ENCODE results near the gene PBX1. TPM values are rescaled to one million over a fixed set of nuclear protein-coding genes. Genes with fewer than 3 reads are reported as not detected.

Gene PBX1
- polyA plus RNA-seq, 3 donors = 0.07 TPM; not detected in 2

DNA sequence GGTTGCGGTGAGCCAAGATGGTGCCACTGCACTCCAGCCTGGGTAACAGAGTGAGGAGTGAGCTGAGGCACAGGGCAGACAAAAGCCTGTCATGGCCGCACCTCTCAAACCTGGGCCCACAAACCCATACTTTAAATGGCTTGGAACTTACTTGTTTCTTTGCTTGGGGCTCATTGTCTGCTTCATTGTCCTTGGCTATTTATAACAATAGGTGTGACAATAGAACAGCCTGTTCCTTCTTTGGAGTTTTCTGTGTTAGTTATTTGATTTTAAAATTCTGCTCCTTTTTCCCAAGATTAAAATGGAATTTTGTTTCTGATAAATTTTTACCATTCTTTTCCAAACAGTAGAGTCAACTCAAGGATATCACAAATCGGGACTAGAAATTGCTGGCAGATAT is 94.7 kb downstream of the PBX1 start:
- DNase-seq = no peak
- H3K9ac ChIP-seq (ENCODE audit: insufficient read depth, low read length, poor library complexity, severe bottlenecking) = no peak overlapping the region
- no peaks in the 10 kb centered on the region for H3K36me3 ChIP-seq (replicated peaks in 1 of 2; ENCODE audit: control insufficient read depth in 1 of 2, insufficient read depth in 2 of 2, low read length in 2 of 2)
- no peak overlapping the region for H3K27ac ChIP-seq (ENCODE audit: low read depth in 1 of 2, low read length in 2 of 2)
- no peak overlapping the region for H2AFZ ChIP-seq (ENCODE audit: insufficient read depth, low read depth, low read length, poor library complexity, severe bottlenecking)
- 100% methylated on average over 1 of the region's 3 CpGs for WGBS (ENCODE audit: insufficient coverage)
- no peak for TF ChIP-seq CTCF (IDR thresholded peaks at IDR 0.05)
- no peaks in the 10 kb centered on the region for H4K20me1 ChIP-seq (ENCODE audit: insufficient read depth, low read length)
- no peaks in the 10 kb centered on the region for H3K79me2 ChIP-seq (ENCODE audit: insufficient read depth, low read length)
- no peak overlapping the region for H3K4me3 ChIP-seq (replicated peaks in 1 of 3; ENCODE audit: low read depth in 2 of 3, low read length in 3 of 3)
- Mint-ChIP-seq H3K4me1 (peaks cover 11% of the 10 kb centered on the region), H3K4me3 (no peak overlapping the region), H3K27ac (no peak overlapping the region), H3K27me3 (ENCODE audit: low read depth in 3 of 3) (peaks cover 19 to 41% (median 30%) of the 10 kb centered on the region in 3 donors), H3K9me3 (peaks cover 0 to 7% (median 3%) of the 10 kb centered on the region in 7 donors), H3K36me3 (no peaks in the 10 kb centered on the region)
- peaks cover 16 to 23% of the 10 kb centered on the region in 2 donors for H3K27me3 ChIP-seq (ENCODE audit: control insufficient read depth in 2 of 2, insufficient read depth in 2 of 2, low read length in 2 of 2)
- intact Hi-C loops (cut with micrococcal nuclease) = no loop called here
- H3K4me2 ChIP-seq (replicated peaks; ENCODE audit: extremely low read depth, low read length, poor library complexity, severe bottlenecking) = no peak overlapping the region
- H3K4me1 ChIP-seq (ENCODE audit: control insufficient read depth in 1 of 2, insufficient read depth in 2 of 2, low read length in 2 of 2) = no peaks in the 10 kb centered on the region
- no peaks in the 10 kb centered on the region for H3K9me3 ChIP-seq (replicated peaks in 1 of 2; ENCODE audit: control insufficient read depth in 1 of 2, insufficient read depth in 1 of 2, low read length in 2 of 2)

DNA sequence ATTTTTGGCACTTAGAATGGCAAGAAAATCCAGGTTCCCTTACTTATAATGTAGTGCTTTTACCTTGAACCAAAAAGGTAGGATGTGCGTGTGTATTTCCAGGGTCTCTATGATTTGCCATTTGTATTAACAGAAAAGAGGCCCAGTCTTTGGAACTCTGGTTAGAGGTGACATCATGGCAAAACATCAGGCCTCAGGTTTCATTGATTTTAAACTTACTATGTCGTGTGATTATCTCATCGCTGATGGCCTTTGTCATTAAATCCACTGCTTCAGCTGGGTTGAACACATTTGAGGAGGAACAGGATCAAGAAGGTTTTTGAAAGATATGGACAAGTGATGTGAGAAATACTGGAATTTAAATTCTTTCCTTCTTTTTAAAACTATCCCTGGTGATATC is 95.2 kb downstream of the PBX1 start:
- Histone ChIP-seq H2AFZ (ENCODE audit: insufficient read depth, low read depth, low read length, poor library complexity, severe bottlenecking) (no peak overlapping the region), H3K79me2 (ENCODE audit: insufficient read depth, low read length) (no peaks in the 10 kb centered on the region), H3K36me3 (replicated peaks in 1 of 2; ENCODE audit: control insufficient read depth in 1 of 2, insufficient read depth in 2 of 2, low read length in 2 of 2) (no peaks in the 10 kb centered on the region), H4K20me1 (ENCODE audit: insufficient read depth, low read length) (no peaks in the 10 kb centered on the region), H3K9me3 (replicated peaks in 1 of 2; ENCODE audit: control insufficient read depth in 1 of 2, insufficient read depth in 1 of 2, low read length in 2 of 2) (no peaks in the 10 kb centered on the region), H3K9ac (ENCODE audit: insufficient read depth, low read length, poor library complexity, severe bottlenecking) (no peak overlapping the region), H3K27me3 (ENCODE audit: control insufficient read depth in 2 of 2, insufficient read depth in 2 of 2, low read length in 2 of 2) (peaks cover 20 to 27% of the 10 kb centered on the region in 2 donors), H3K4me3 (replicated peaks in 1 of 3; ENCODE audit: low read depth in 2 of 3, low read length in 3 of 3) (no peak overlapping the region), H3K4me2 (replicated peaks; ENCODE audit: extremely low read depth, low read length, poor library complexity, severe bottlenecking) (no peak overlapping the region), H3K27ac (ENCODE audit: low read depth in 1 of 2, low read length in 2 of 2) (no peak overlapping the region), H3K4me1 (ENCODE audit: control insufficient read depth in 1 of 2, insufficient read depth in 2 of 2, low read length in 2 of 2) (no peaks in the 10 kb centered on the region)
- peaks cover 11% of the 10 kb centered on the region for H3K4me1 Mint-ChIP-seq
- H3K27ac Mint-ChIP-seq = no peak overlapping the region
- no peak for DNase-seq
- H3K27me3 Mint-ChIP-seq (ENCODE audit: low read depth in 3 of 3) = peaks cover 19 to 41% (median 30%) of the 10 kb centered on the region in 3 donors
- H3K36me3 Mint-ChIP-seq = no peaks in the 10 kb centered on the region
- no peak for TF ChIP-seq CTCF (IDR thresholded peaks at IDR 0.05)
- H3K4me3 Mint-ChIP-seq = no peak overlapping the region
- WGBS (ENCODE audit: insufficient coverage) = no CpG with 5 or more reads among the region's 3 CpGs
- intact Hi-C loops (cut with micrococcal nuclease) = no loop called here
- peaks cover 0 to 7% (median 3%) of the 10 kb centered on the region in 7 donors for H3K9me3 Mint-ChIP-seq

All from CD14-positive monocyte (primary cell).